DOHH2 (cell line): Measurements from ENCODE around the gene PTPRN2.
"Not testable (repeated sequence)": the region's sequence is repeated elsewhere in the genome, so short reads cannot be mapped to it uniquely, and the experiment has no call there.

ENCODE experiments used
- H3F3A ChIP-seq: fragments of 200-600 bp; sonication (generic), shearing (Covaris generic); 2 replicates; pipeline ENCODE4 v1.6.0; 2016; ENCODE audit warnings: antibody characterized with exemption, mild to moderate bottlenecking; ENCODE audit not compliant: control insufficient read depth, insufficient read depth
- H3K27ac ChIP-seq: fragments of 200-600 bp; sonication (generic); 2 replicates; pipeline ENCODE4 v1.5.1; 2014; ENCODE audit warnings: low read depth, mild to moderate bottlenecking, low read length, moderate library complexity
- H3K27me3 ChIP-seq: fragments of 200-600 bp; sonication (generic); 2 replicates; pipeline ENCODE4 v1.6.1; 2014; ENCODE audit warnings: mild to moderate bottlenecking, low read length, mixed read lengths; ENCODE audit not compliant: control insufficient read depth
- H3K36me3 ChIP-seq: fragments of 200-600 bp; sonication (generic); 2 replicates; pipeline ENCODE4 v1.6.1; 2014; ENCODE audit warnings: mild to moderate bottlenecking, low read length, moderate library complexity, mixed read lengths; ENCODE audit not compliant: control insufficient read depth
- H3K4me1 ChIP-seq: fragments of 200-600 bp; sonication (generic); 2 replicates; pipeline ENCODE4 v1.6.1; 2014; ENCODE audit warnings: mild to moderate bottlenecking, low read length, mixed read lengths; ENCODE audit not compliant: control insufficient read depth
- H3K4me2 ChIP-seq: fragments of 200-600 bp; sonication (generic); 2 replicates; pipeline ENCODE4 v1.6.0; 2014; ENCODE audit warnings: mild to moderate bottlenecking, low read length, moderate library complexity
- H3K4me3 ChIP-seq: fragments of 200-600 bp; sonication (generic); 2 replicates; pipeline ENCODE4 v1.5.1; 2014; ENCODE audit warnings: mild to moderate bottlenecking, low read length, mixed read lengths
- H3K79me2 ChIP-seq: fragments of 200-600 bp; sonication (generic); 2 replicates; pipeline ENCODE4 v1.6.1; 2014; ENCODE audit warnings: mild to moderate bottlenecking, low read length, mixed read lengths; ENCODE audit not compliant: control insufficient read depth
- H3K9me2 ChIP-seq: fragments of 200-600 bp; sonication (generic); replicated peaks from 2 replicates; pipeline ENCODE4 v1.6.1; 2014; ENCODE audit warnings: mild to moderate bottlenecking, low read length, mixed read lengths; ENCODE audit not compliant: control insufficient read depth
- H3K9me3 ChIP-seq: fragments of 200-600 bp; sonication (generic); 2 replicates; pipeline ENCODE4 v1.6.1; 2014; ENCODE audit warnings: antibody characterized with exemption, low read length, mixed read lengths; ENCODE audit not compliant: control insufficient read depth, insufficient read depth
- H4K20me1 ChIP-seq: fragments of 200-600 bp; sonication (generic); 2 replicates; pipeline ENCODE4 v1.6.0; 2014; ENCODE audit warnings: low read depth, mild to moderate bottlenecking, antibody characterized with exemption, low read length, moderate library complexity; ENCODE audit not compliant: control insufficient read depth, insufficient read depth
- EZH2phosphoT487 ChIP-seq: fragments of 200-600 bp; sonication (generic); IDR thresholded peaks from 2 replicates; pipeline ENCODE4 v1.6.1; 2017; ENCODE audit warnings: borderline replicate concordance, mild to moderate bottlenecking, antibody characterized with exemption, low read length, moderate library complexity, mixed read lengths
- TF ChIP-seq, protein P1 (sequence below): fragments of 200-600 bp; sonication (generic); IDR thresholded peaks from one replicate; pipeline ENCODE4 v1.5.1; 2014; ENCODE audit warnings: antibody characterized with exemption, mild to moderate bottlenecking, low read depth, low read length; ENCODE audit not compliant: poor library complexity, severe bottlenecking

Gene PTPRN2

GRCh38 chr7:157490465-157490912 lies 1097.1 kb downstream of the PTPRN2 start:
- Histone ChIP-seq H3K27ac (no peak overlapping the region), H3K27me3 (peaks cover 24% of the 10 kb centered on the region)

GRCh38 chr7:157489870-157490269 lies 1097.8 kb downstream of the PTPRN2 start:
- H4K20me1 ChIP-seq, H3K9me3 ChIP-seq, H3K9me2 ChIP-seq, H3K4me3 ChIP-seq, H3K27ac ChIP-seq, H3K36me3 ChIP-seq, H3F3A ChIP-seq, H3K79me2 ChIP-seq, H3K4me2 ChIP-seq: not testable (repeated sequence)
- H3K27me3 ChIP-seq, result peaks cover 17% of the 10 kb centered on the region; the same call in 1 of the 2 replicates
- peaks cover 11% of the 10 kb centered on the region for H3K4me1 ChIP-seq

More at GRCh38 chr7:157490465-157490912, 1097.1 kb downstream of the PTPRN2 start:
- Histone ChIP-seq H3K36me3 (no peaks in the 10 kb centered on the region), H3K9me2 (no peaks in the 10 kb centered on the region), H3K79me2 (no peaks in the 10 kb centered on the region), H3K4me1 (peaks cover 11% of the 10 kb centered on the region), H3F3A (no peaks in the 10 kb centered on the region), H4K20me1 (no peaks in the 10 kb centered on the region), H3K4me2 (peak overlapping the region; percentile 10; the same call in 1 of the 2 replicates), H3K4me3 (no peak overlapping the region), H3K9me3 (peaks cover 7% of the 10 kb centered on the region)
- TF ChIP-seq EZH2phosphoT487, result no peak
- TF ChIP-seq, protein P1, sequence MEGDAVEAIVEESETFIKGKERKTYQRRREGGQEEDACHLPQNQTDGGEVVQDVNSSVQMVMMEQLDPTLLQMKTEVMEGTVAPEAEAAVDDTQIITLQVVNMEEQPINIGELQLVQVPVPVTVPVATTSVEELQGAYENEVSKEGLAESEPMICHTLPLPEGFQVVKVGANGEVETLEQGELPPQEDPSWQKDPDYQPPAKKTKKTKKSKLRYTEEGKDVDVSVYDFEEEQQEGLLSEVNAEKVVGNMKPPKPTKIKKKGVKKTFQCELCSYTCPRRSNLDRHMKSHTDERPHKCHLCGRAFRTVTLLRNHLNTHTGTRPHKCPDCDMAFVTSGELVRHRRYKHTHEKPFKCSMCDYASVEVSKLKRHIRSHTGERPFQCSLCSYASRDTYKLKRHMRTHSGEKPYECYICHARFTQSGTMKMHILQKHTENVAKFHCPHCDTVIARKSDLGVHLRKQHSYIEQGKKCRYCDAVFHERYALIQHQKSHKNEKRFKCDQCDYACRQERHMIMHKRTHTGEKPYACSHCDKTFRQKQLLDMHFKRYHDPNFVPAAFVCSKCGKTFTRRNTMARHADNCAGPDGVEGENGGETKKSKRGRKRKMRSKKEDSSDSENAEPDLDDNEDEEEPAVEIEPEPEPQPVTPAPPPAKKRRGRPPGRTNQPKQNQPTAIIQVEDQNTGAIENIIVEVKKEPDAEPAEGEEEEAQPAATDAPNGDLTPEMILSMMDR, result no peak
